MM.1S (cell line): ENCODE results near the gene RGS17.

ENCODE experiments used
- DNase-seq: peaks from one replicate; pipeline ENCODE4 v3.0.0-alpha.2; 2015
- H2AFZ ChIP-seq: fragments of 300-600 bp; sonication (generic); 2 replicates; pipeline ENCODE4 v1.6.0; 2016; ENCODE audit warnings: antibody characterized with exemption, low read length
- H3F3A ChIP-seq: fragments of 300-600 bp; sonication (generic); 2 replicates; pipeline ENCODE4 v1.6.1; 2016; ENCODE audit warnings: mild to moderate bottlenecking, antibody characterized with exemption, low read length, moderate library complexity, mixed read lengths; ENCODE audit not compliant: insufficient read depth
- H3K27ac ChIP-seq: fragments of 300-600 bp; sonication (generic); 2 replicates; pipeline ENCODE4 v1.5.1; 2016; ENCODE audit warnings: mild to moderate bottlenecking, low read length
- H3K27me3 ChIP-seq: fragments of 300-600 bp; sonication (generic); replicated peaks from 2 replicates; pipeline ENCODE4 v1.6.0; 2016; ENCODE audit warnings: low read length; ENCODE audit not compliant: insufficient read depth
- H3K36me3 ChIP-seq: fragments of 300-600 bp; sonication (generic); replicated peaks from 2 replicates; pipeline ENCODE4 v1.6.1; 2016; ENCODE audit warnings: mild to moderate bottlenecking, low read length, mixed read lengths; ENCODE audit not compliant: insufficient read depth
- H3K4me1 ChIP-seq: fragments of 300-600 bp; sonication (generic); 2 replicates; pipeline ENCODE4 v1.6.1; 2016; ENCODE audit warnings: low read length, mixed read lengths
- H3K4me2 ChIP-seq: fragments of 300-600 bp; sonication (generic); 2 replicates; pipeline ENCODE4 v1.6.0; 2016; ENCODE audit warnings: low read depth, low read length
- H3K4me3 ChIP-seq: fragments of 300-600 bp; sonication (generic); 2 replicates; pipeline ENCODE4 v1.5.1; 2016; ENCODE audit warnings: low read length, mixed read lengths
- H3K79me2 ChIP-seq: fragments of 300-600 bp; sonication (generic); 2 replicates; pipeline ENCODE4 v1.6.1; 2016; ENCODE audit warnings: mixed run types, low read length, mixed read lengths
- H3K9ac ChIP-seq: fragments of 300-600 bp; sonication (generic); 2 replicates; pipeline ENCODE4 v1.6.1; 2016; ENCODE audit warnings: low read length, mixed read lengths
- H3K9me2 ChIP-seq: fragments of 300-600 bp; sonication (generic); replicated peaks from 2 replicates; pipeline ENCODE4 v1.6.1; 2016; ENCODE audit warnings: mild to moderate bottlenecking, low read length, mixed read lengths; ENCODE audit not compliant: insufficient read depth
- H3K9me3 ChIP-seq: fragments of 300-600 bp; sonication (generic); replicated peaks from 2 replicates; pipeline ENCODE4 v1.6.1; 2016; ENCODE audit warnings: mild to moderate bottlenecking, low read length, mixed read lengths; ENCODE audit not compliant: insufficient read depth
- H4K20me1 ChIP-seq: fragments of 300-600 bp; sonication (generic); 2 replicates; pipeline ENCODE4 v1.6.1; 2016; ENCODE audit warnings: mild to moderate bottlenecking, low read length, moderate library complexity, mixed read lengths; ENCODE audit not compliant: insufficient read depth
- EZH2 ChIP-seq: fragments of 300-600 bp; sonication (generic); optimal IDR thresholded peaks from 2 replicates; pipeline ENCODE3; 2017; ENCODE audit warnings: low read depth, mild to moderate bottlenecking, antibody characterized with exemption, low read length, mixed read lengths
- EZH2phosphoT487 ChIP-seq: fragments of 300-600 bp; sonication (generic); IDR thresholded peaks from 2 replicates; pipeline ENCODE4 v1.6.1; 2018; ENCODE audit warnings: antibody characterized with exemption, low read length
- TF ChIP-seq, protein P1 (sequence below): fragments of 300-600 bp; sonication (generic); IDR thresholded peaks from 2 replicates; pipeline ENCODE4 v1.5.1; 2016; ENCODE audit warnings: antibody characterized with exemption, low read length, mixed read lengths

The RGS17 gene

DNA sequence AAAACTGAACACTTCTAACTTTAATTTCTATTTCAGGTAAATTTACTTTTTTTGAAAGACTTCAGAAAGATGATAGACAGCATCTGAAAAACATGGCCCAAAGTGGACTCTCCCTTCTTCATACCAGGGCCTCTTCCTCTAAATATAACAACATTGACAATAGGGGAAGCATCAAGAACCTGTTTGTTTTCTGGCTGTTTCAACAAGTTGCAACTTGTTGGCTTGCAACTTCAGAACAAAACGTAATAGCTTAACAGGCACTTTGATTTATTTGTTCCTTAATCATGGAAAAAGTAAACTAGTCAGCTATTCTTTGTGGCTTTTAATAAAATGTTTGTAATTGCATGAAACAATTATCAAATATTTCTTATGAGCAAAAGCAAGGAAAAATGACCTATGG, 34.3 kb downstream of the RGS17 start:
- Histone ChIP-seq H3F3A (no peaks in the 10 kb centered on the region), H4K20me1 (no peaks in the 10 kb centered on the region), H3K9ac (no peak overlapping the region), H3K4me2 (no peak overlapping the region), H3K4me1 (0 out of 2 replicates have a peak, but pooled peaks cover 3% of the 10 kb centered on the region), H3K27ac (no peak overlapping the region), H3K27me3 (no peaks in the 10 kb centered on the region), H3K9me3 (no peaks in the 10 kb centered on the region), H3K36me3 (no peaks in the 10 kb centered on the region), H3K4me3 (no peak overlapping the region), H3K9me2 (no peaks in the 10 kb centered on the region), H3K79me2 (no peaks in the 10 kb centered on the region), H2AFZ (no peak overlapping the region)
- no peak for DNase-seq
- TF ChIP-seq EZH2phosphoT487: no peak
- TF ChIP-seq, protein P1, sequence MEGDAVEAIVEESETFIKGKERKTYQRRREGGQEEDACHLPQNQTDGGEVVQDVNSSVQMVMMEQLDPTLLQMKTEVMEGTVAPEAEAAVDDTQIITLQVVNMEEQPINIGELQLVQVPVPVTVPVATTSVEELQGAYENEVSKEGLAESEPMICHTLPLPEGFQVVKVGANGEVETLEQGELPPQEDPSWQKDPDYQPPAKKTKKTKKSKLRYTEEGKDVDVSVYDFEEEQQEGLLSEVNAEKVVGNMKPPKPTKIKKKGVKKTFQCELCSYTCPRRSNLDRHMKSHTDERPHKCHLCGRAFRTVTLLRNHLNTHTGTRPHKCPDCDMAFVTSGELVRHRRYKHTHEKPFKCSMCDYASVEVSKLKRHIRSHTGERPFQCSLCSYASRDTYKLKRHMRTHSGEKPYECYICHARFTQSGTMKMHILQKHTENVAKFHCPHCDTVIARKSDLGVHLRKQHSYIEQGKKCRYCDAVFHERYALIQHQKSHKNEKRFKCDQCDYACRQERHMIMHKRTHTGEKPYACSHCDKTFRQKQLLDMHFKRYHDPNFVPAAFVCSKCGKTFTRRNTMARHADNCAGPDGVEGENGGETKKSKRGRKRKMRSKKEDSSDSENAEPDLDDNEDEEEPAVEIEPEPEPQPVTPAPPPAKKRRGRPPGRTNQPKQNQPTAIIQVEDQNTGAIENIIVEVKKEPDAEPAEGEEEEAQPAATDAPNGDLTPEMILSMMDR: no peak
- TF ChIP-seq EZH2: no peak

DNA sequence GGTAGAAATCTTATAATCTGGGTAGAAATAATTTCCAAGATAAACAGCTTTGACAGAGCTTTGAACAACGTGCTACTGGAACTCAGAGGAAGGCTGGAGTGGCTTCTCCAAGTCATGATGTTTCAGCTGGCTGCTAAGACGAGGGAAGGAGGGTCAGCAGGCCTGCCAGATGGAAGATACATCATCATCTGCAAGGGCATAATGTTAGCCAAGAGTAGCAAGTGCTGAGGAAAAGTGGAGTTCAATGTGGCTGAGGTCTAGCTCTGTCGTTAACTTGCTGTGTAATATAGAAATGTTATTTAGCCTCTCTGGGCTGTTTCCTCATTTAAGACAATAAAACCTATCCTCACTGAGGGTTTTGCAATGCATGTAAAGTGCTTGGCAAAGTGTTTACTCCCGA, 35.1 kb downstream of the RGS17 start:
- Histone ChIP-seq H3K79me2 (no peaks in the 10 kb centered on the region), H3K4me2 (no peak overlapping the region), H3F3A (no peaks in the 10 kb centered on the region), H3K27ac (no peak overlapping the region), H4K20me1 (no peaks in the 10 kb centered on the region), H3K9ac (no peak overlapping the region), H3K4me1 (0 out of 2 replicates have a peak, but pooled peaks cover 3% of the 10 kb centered on the region), H2AFZ (no peak overlapping the region), H3K36me3 (no peaks in the 10 kb centered on the region), H3K4me3 (no peak overlapping the region), H3K9me2 (no peaks in the 10 kb centered on the region), H3K27me3 (no peaks in the 10 kb centered on the region), H3K9me3 (no peaks in the 10 kb centered on the region)
- DNase-seq: no peak
- TF ChIP-seq EZH2phosphoT487 (no peak), EZH2 (no peak)
- TF ChIP-seq, protein P1: no peak

DNA sequence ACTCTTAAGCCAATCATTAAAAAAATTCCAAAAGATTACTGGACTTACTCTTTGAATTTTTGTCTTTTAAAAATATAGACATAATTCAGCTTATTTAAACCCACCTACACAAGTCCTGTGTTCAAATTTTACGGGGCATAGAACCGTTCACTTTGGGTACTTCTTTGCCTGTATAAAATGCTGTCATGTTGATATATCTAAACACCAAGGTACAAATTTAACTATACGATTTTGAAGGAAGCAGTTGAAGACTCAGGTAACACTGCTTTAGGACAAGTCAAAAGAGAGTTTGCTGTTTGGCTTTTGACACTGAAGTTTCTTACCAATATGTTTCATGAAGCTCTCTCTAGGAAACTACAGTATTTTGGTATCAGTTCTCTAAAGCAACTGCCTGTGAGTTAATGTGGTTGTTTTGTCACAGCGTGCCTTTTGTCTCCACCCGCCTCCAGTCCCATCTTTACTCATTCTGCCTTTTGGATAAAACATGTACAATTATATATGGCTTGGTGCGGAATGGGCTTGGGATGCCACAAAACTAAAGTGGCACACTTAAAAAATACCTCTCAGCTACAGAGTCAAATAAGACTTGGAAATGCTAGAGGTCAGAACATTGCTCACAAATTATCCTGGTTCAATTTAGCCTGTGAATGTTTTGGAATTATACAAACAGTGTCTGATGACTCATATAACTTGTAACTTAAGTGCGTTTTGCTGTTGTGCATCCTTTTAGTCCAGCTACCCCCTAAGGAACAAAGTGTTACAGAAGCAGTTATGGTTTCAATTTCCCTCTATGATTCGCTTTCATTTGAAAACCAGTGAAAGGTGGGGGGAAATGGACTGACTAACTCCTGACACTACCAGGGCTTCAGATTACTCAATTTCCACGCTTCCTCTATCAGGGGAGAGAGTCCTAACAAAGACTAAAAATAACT, 38.7 kb downstream of the RGS17 start:
- Histone ChIP-seq H3K9me2 (no peaks in the 10 kb centered on the region), H3K9ac (no peak overlapping the region), H2AFZ (no peak overlapping the region), H3K36me3 (no peaks in the 10 kb centered on the region), H3K9me3 (no peaks in the 10 kb centered on the region), H3F3A (no peaks in the 10 kb centered on the region), H4K20me1 (no peaks in the 10 kb centered on the region), H3K4me1 (no peaks in the 10 kb centered on the region), H3K4me2 (no peak overlapping the region), H3K27me3 (no peaks in the 10 kb centered on the region), H3K4me3 (no peak overlapping the region), H3K27ac (no peak overlapping the region), H3K79me2 (no peaks in the 10 kb centered on the region)
- no peak for TF ChIP-seq EZH2
- no peak for TF ChIP-seq EZH2phosphoT487
- TF ChIP-seq, protein P1: no peak
- DNase-seq: no peak
